Stimulated activated naive CD4-positive, alpha-beta T cell (primary cell): ENCODE measurements around the gene UPB1.

Experiments
- DNase-seq, 6 experiments: peaks; one replicate each; lab custom pipeline; 2025; lab: John Stamatoyannopoulos, UW

UPB1 gene

DNA sequence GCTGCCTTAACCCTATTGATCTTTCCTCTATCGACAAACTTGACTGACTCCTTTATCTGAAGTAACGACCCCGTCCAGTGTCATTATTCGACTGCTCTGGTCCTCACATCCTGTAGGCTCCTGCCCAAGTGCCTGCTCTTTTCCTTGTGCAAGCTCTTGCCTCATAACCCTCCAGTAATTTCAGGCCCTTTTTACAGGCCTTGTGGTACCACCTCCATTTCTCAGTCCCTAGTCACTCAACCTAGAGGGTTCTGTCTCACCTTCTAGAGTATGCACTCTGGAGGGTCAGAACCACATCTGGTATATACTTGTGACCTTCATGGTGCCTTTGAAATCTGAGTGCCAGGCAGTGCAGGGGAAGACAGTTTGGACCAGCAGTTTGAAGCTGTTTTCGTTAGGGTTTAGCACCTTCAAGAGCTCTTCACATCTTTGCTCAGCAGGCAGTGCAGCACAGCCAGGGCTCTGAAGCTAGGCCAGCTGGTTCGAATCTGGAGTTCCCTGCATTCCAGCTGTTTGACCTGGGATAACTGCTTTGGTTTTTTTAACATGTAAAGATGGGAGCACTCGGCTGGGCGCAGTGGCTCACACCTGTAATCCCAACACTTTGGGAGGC, 71.9 kb downstream of the UPB1 start:
- no peak for DNase-seq

DNA sequence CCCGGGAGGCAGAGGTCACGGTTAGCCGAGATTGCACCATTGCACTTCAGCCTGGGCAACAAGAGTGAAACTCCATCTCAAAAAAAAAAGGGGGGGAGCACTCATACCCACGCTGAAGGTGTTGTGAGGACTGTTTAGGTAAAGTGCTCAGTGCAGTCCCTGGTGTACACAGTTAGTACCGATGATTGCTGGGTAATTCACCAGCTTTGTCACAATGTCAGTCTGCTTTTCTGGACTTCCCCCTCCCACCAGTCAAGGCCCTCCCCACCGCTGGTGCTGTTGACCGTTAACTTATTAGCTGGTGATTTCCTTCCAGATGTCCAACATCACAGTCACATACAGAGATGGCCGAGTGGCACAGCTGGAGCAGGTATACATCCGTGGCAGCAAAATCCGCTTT, 72.5 kb downstream of the UPB1 start:
- no peak for DNase-seq

DNA sequence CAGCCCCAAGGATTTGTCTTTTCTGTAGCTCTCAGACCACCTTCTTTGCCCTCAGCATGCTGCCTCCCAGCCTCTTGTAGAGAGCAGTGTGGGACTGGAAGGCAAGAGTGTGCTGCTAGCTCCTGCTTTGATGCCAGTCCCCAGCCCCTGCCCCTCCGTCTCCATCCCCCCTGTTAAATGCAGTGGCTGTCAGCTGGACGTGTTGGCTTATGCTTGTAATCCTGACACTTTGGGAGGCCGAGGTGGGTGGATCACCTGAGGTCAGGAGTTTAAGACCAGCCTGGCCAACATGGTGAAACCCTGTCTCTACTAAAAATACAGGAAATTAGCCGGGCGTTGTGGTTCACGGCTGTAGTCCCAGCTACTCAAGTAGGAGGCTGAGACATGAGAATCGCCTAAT, 76.1 kb downstream of the UPB1 start:
- DNase-seq: no peak

DNA sequence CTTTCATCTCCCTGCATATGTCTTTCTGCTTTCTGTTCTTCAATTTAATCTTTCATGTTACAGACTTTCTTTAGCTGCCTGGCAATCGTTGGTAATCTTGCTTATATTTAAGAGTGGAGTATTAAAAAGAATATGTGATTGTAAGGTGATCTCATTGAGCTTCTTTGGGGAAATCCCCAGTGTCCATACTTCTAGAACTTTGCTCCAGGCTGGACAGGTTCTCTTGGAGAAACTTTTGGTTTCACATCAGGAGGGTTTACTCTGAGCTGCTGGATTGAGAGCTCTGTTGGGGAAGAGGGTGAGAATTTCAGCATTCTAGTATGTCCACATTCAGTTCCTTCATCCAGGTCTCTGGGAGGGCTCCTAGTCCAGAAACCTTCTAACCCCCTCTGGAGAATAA, 81.6 kb downstream of the UPB1 start:
- no peak for DNase-seq
